Measurements from ENCODE around the gene MRPL33. TPM values are rescaled to one million over a fixed set of nuclear protein-coding genes. Genes with fewer than 3 reads are reported as not detected.

MRPL33 gene
- total and polyA plus RNA-seq, 4 donors: 83.6 to 178 (median 98.3) TPM

DNA sequence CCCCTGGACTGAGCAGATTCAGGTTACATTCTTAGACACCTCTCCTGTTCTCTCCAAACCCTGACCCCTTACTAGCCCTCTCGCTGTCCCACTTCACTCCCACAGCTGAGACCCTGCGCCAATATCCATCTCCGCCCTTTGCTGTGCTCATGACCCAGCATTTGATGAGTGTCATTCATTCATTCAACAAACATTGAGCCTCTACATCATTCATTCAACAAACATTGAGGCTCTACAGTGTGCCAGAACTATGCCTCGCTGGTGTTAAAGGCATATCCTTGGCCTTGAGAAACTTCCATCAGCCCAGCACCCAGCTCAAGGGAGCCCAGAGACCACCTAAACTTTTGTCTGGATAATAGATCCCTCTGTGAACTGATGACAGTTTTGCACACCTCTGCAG lies 41.9 kb upstream of the MRPL33 start:
- Histone ChIP-seq H3K4me3 (ENCODE audit: low read depth, low read length) (no peak overlapping the region), H3K9me3 (ENCODE audit: control insufficient read depth, insufficient read depth, low read length) (no peaks in the 10 kb centered on the region), H3K36me3 (ENCODE audit: control insufficient read depth, insufficient read depth, low read length) (no peaks in the 10 kb centered on the region), H3K27ac (ENCODE audit: low read depth, low read length) (no peak overlapping the region), H3K27me3 (ENCODE audit: control insufficient read depth, insufficient read depth, low read length) (no peaks in the 10 kb centered on the region), H3K4me1 (ENCODE audit: control insufficient read depth, insufficient read depth, low read length) (no peaks in the 10 kb centered on the region)
- DNase-seq (ENCODE audit: low read depth in 4 of 6, low spot score in 6 of 6): no peak
- 98% methylated on average over 4 of the region's 4 CpGs for WGBS (ENCODE audit: insufficient coverage)

DNA sequence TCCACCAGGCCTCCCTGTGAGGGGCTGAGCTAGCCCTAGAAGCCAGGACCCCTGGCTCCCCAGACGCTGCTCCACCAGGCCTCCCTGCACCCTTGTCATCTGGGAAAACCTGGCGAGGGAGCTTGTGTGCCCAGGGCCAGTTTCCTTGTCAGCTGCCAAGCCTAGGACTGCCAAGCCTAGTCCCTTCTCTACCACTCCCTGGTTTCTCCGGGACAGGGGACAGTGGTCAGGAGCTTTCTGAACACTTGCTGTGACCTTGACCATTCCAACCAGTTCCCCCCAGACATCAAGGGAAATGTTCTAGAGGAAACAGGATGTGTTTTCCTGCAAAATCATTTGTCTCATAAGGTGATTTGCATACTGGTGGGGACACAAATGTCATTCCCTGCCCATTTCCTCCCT lies 41.3 kb upstream of the MRPL33 start:
- Histone ChIP-seq H3K27ac (ENCODE audit: low read depth, low read length) (no peak overlapping the region), H3K36me3 (ENCODE audit: control insufficient read depth, insufficient read depth, low read length) (no peaks in the 10 kb centered on the region), H3K27me3 (ENCODE audit: control insufficient read depth, insufficient read depth, low read length) (no peaks in the 10 kb centered on the region), H3K4me3 (ENCODE audit: low read depth, low read length) (no peak overlapping the region), H3K9me3 (ENCODE audit: control insufficient read depth, insufficient read depth, low read length) (no peaks in the 10 kb centered on the region), H3K4me1 (ENCODE audit: control insufficient read depth, insufficient read depth, low read length) (peaks cover 3% of the 10 kb centered on the region)
- DNase-seq (ENCODE audit: low read depth in 4 of 6, low spot score in 6 of 6): no peak
- 68% methylated on average over 2 of the region's 3 CpGs for WGBS (ENCODE audit: insufficient coverage)

DNA sequence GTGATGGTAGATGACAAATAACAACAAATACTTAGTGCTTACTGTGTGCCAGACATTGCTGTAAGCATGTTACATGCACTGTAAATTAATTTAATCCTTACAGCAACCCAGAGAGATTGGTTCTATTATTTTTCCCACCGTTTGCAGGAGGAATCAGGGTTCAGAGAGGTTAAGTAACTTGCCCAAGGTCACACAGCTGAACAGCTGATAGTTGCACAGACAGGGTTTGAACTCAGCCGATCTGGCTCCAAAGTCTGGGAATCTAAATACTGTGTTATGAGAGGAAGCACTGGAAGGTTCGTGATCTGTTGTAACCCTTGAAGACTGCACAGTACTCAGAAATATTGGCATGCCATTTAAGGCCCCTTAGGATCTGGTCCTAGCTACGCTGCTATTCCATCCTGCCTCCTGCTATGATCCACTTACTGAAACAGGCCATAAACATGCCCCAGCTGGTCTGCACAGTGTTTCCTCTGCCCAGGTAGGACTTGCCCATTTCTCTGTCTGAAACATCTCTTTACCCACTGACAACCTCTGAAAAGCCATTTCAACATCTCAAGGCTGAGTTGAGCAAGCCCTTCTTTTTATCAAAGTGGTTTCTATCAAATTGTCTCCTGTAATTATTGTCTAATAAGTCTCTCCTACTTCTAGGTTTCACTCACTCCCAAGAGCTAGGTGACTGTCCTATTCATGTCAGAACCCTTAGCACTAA lies 40.4 kb upstream of the MRPL33 start:
- H3K9me3 ChIP-seq (ENCODE audit: control insufficient read depth, insufficient read depth, low read length): no peaks in the 10 kb centered on the region
- no peaks in the 10 kb centered on the region for H3K36me3 ChIP-seq (ENCODE audit: control insufficient read depth, insufficient read depth, low read length)
- H3K4me3 ChIP-seq (ENCODE audit: low read depth, low read length): no peak overlapping the region
- peaks cover 12% of the 10 kb centered on the region for H3K4me1 ChIP-seq (ENCODE audit: control insufficient read depth, insufficient read depth, low read length)
- no peak for DNase-seq (ENCODE audit: low read depth in 4 of 6, low spot score in 6 of 6)
- WGBS (ENCODE audit: insufficient coverage): 75% methylated on average over 4 of the region's 4 CpGs
- no peak overlapping the region for H3K27ac ChIP-seq (ENCODE audit: low read depth, low read length)
- no peaks in the 10 kb centered on the region for H3K27me3 ChIP-seq (ENCODE audit: control insufficient read depth, insufficient read depth, low read length)

DNA sequence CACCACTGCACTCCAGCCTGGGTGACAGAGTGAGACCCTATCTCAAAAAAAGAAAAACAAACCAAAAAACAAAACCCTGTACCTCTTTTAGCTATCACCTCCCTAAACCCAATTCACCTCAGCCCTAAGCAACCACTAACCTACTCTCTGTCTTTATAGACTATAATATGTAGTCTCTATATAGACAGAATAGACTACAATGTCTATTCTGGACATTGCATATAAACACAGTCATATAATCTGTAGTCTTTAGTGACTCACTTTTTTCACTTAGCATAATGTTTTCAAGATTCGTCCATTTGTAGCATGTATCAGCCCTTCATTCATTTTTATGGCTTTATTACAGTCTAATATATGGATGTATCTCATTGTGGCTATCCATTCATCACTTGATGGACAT lies 37.2 kb upstream of the MRPL33 start:
- no peak overlapping the region for H3K4me3 ChIP-seq (ENCODE audit: low read depth, low read length)
- no CpG with 5 or more reads among the region's 1 CpG for WGBS (ENCODE audit: insufficient coverage)
- no peak overlapping the region for H3K27ac ChIP-seq (ENCODE audit: low read depth, low read length)
- H3K4me1 ChIP-seq (ENCODE audit: control insufficient read depth, insufficient read depth, low read length): peaks cover 13% of the 10 kb centered on the region
- DNase-seq (ENCODE audit: low read depth in 4 of 6, low spot score in 6 of 6): no peak
- H3K27me3 ChIP-seq (ENCODE audit: control insufficient read depth, insufficient read depth, low read length): no peaks in the 10 kb centered on the region
- H3K36me3 ChIP-seq (ENCODE audit: control insufficient read depth, insufficient read depth, low read length): no peaks in the 10 kb centered on the region
- no peaks in the 10 kb centered on the region for H3K9me3 ChIP-seq (ENCODE audit: control insufficient read depth, insufficient read depth, low read length)

DNA sequence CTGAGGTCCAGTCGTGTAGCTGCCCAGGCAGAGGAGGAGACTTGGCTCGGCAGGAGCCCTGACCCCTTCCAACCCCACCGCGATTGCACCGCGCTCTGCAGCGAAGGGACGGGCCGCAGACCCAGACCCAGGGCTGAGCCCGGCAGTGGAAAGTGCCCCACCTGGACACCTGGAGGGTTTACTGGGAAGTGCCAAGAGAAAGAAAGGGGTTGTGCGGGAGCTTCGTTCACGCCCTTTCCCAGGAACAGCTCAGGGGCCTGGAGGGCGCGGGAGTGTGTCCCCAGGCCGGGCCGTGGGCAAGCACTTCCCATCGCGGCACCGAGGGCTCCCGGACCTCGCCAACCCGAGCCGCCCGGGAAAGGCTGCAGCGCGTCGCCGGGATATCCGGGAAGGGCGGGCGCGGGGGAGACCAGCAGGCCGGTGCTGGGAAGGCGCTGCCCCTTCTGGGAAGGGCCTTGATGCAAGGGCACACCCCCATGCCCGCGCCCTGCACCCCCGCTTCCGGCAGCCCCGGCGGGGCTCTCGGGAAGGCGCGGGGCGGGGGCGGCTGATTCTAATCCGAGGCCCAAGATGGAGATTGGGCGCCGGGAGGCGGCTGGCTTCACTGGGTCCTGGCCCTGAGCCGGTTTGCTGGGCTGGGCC lies 36.1 kb upstream of the MRPL33 start:
- H3K9me3 ChIP-seq (ENCODE audit: control insufficient read depth, insufficient read depth, low read length): peaks cover under 1% of the 10 kb centered on the region
- no peaks in the 10 kb centered on the region for H3K36me3 ChIP-seq (ENCODE audit: control insufficient read depth, insufficient read depth, low read length)
- no peaks in the 10 kb centered on the region for H3K27me3 ChIP-seq (ENCODE audit: control insufficient read depth, insufficient read depth, low read length)
- peak in 4 of 6 donors; percentile 18 to 81 (median 36) for DNase-seq (ENCODE audit: low read depth in 4 of 6, low spot score in 6 of 6)
- H3K27ac ChIP-seq (ENCODE audit: low read depth, low read length): peak overlapping the region; percentile 40
- WGBS (ENCODE audit: insufficient coverage): 3% methylated on average over 50 of the region's 51 CpGs
- H3K4me1 ChIP-seq (ENCODE audit: control insufficient read depth, insufficient read depth, low read length): peaks cover 13% of the 10 kb centered on the region
- peak overlapping the region; percentile 45 for H3K4me3 ChIP-seq (ENCODE audit: low read depth, low read length)

DNA sequence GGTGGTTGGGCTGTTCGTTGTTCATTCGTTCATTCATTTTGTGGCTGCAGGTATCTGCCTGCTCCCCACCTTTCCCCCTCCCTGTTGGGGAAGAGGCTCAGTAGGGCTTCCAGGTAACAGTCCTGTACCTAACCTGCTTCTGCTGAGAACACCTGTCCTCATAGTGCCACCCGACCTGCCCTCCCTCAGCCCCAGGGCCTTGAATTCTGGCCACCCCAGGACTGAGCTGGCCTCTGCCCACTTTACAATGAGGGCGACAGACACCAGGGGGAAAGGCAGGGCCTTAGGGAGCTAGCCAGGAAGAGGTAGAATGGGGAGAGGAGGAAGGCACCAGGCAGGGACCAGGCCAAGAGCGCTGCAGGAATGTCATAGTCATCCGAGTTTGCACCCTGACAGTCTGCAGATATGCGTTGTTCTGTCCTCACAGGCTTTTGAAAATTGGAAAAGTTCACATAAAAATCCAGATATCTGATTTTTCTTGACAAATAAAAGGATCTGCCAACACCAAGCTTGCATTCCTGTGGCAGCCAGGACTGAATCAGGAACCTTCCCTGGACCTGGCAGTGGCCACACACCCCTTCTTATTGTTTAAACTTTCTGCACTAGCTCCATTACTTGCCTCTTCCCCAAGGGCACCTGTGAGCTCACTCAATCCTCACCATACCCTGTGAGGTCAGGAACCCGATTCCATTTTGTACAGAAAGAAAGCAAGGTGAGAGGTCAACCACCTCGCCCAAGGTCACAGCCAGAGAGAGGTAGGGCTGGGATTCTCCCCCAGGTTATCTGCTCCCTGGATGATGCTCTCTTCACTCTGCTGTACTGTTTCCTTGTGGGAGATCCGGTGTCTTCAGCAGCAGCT lies 35.3 kb upstream of the MRPL33 start:
- WGBS (ENCODE audit: insufficient coverage): 100% methylated on average over 7 of the region's 10 CpGs
- peaks cover 13% of the 10 kb centered on the region for H3K4me1 ChIP-seq (ENCODE audit: control insufficient read depth, insufficient read depth, low read length)
- H3K4me3 ChIP-seq (ENCODE audit: low read depth, low read length): peak overlapping the region; percentile 45
- H3K27ac ChIP-seq (ENCODE audit: low read depth, low read length): no peak overlapping the region
- no peaks in the 10 kb centered on the region for H3K36me3 ChIP-seq (ENCODE audit: control insufficient read depth, insufficient read depth, low read length)
- no peaks in the 10 kb centered on the region for H3K27me3 ChIP-seq (ENCODE audit: control insufficient read depth, insufficient read depth, low read length)
- DNase-seq (ENCODE audit: low read depth in 4 of 6, low spot score in 6 of 6): no peak
- H3K9me3 ChIP-seq (ENCODE audit: control insufficient read depth, insufficient read depth, low read length): peaks cover 2% of the 10 kb centered on the region

DNA sequence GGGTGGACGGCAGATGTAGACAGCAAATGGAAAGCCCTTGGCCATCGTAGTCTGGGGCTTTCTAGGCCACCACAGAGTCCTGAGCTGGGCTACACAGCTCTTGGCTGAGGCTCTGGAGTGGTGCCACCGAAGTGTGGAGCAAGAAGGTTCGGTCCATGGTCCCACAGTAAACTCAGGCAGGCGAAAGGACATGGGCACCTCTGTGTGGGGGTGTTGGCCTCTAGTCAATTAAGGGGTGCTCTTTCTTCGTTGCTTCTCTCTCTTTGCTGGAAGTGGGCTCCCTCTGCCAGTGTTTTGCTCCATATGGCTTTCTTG lies 34.7 kb upstream of the MRPL33 start:
- WGBS (ENCODE audit: insufficient coverage): 100% methylated on average over 5 of the region's 6 CpGs
- no peak overlapping the region for H3K27ac ChIP-seq (ENCODE audit: low read depth, low read length)

DNA sequence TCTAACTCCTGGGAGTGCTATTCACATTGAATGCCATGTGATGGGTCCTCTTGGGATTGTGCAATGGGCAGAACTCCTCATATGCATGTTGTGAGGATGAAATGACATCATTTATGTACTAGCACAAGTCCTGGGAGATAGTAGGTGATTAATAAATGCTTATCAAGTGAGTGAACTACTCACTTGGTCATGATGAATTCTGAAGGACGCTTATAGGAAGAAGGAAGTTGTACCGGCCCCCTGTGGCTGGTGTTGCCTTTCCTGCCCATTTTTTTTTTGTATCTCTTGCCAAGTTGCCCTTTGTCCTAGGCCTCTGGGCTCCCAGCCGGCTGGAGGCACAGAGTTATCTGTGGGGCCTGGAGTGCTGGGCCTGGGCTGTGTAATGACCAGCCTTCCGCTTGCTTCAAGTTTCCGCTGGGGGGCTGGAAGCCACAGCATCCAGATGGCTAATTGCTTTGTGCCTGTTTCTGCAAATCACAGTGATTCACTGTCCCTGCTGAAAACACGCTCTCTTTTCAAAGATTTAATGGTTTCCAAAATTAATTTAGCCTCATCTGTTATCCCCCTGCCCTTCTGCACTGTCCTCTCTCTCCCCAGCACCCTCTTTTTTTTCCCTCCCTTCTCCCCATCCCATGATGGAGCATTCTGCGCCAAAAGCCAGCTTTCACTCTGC lies 33.7 kb upstream of the MRPL33 start:
- H3K36me3 ChIP-seq (ENCODE audit: control insufficient read depth, insufficient read depth, low read length): no peaks in the 10 kb centered on the region
- 50% methylated on average over 6 of the region's 7 CpGs for WGBS (ENCODE audit: insufficient coverage)
- no peak overlapping the region for H3K4me3 ChIP-seq (ENCODE audit: low read depth, low read length)
- peaks cover 2% of the 10 kb centered on the region for H3K9me3 ChIP-seq (ENCODE audit: control insufficient read depth, insufficient read depth, low read length)
- H3K27ac ChIP-seq (ENCODE audit: low read depth, low read length): no peak overlapping the region
- DNase-seq (ENCODE audit: low read depth in 4 of 6, low spot score in 6 of 6): peak in 1 of 6 donors; percentile 64
- no peaks in the 10 kb centered on the region for H3K27me3 ChIP-seq (ENCODE audit: control insufficient read depth, insufficient read depth, low read length)
- H3K4me1 ChIP-seq (ENCODE audit: control insufficient read depth, insufficient read depth, low read length): peaks cover 13% of the 10 kb centered on the region

More for the DNA sequence above, 34.7 kb upstream of the MRPL33 start:
- Histone ChIP-seq H3K4me1 (ENCODE audit: control insufficient read depth, insufficient read depth, low read length) (peaks cover 13% of the 10 kb centered on the region), H3K36me3 (ENCODE audit: control insufficient read depth, insufficient read depth, low read length) (no peaks in the 10 kb centered on the region), H3K27me3 (ENCODE audit: control insufficient read depth, insufficient read depth, low read length) (no peaks in the 10 kb centered on the region), H3K4me3 (ENCODE audit: low read depth, low read length) (no peak overlapping the region), H3K9me3 (ENCODE audit: control insufficient read depth, insufficient read depth, low read length) (peaks cover 2% of the 10 kb centered on the region)
- no peak for DNase-seq (ENCODE audit: low read depth in 4 of 6, low spot score in 6 of 6)

DNA sequence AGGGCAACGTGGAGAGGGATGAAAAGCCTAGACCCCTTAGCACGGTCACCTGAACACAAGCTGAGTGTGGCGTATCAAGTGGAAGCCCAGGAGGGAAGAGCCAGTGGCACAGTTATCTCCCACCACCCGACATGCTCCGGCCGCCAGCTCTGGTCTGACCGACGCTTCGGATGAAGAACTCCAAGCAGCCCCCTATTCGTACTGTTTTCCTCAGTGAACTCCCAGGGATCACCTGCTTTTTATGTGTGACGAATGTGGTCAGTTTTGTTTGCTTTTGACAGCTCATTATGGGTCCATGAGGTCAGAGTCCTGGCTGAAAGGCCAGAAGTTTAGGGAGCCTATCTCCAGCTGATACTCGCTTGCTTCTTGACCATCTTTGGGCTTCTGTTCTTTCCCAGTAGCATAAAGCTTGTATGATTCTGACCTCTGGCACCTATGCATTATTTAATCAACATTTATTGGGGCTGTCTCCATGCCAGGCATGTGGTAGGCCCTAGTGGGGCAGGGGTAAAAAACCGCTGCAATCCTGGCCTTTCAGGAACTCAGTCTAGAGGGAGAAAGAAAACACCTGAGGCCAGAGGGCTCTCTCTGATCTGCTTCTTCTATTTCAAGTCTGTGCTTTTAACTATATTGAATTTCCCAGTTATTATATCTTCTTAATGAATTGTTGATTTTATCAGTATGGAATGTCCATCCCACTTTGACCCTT lies 33.0 kb upstream of the MRPL33 start:
- H3K27me3 ChIP-seq (ENCODE audit: control insufficient read depth, insufficient read depth, low read length): no peaks in the 10 kb centered on the region
- H3K4me3 ChIP-seq (ENCODE audit: low read depth, low read length): no peak overlapping the region
- H3K36me3 ChIP-seq (ENCODE audit: control insufficient read depth, insufficient read depth, low read length): no peaks in the 10 kb centered on the region
- H3K9me3 ChIP-seq (ENCODE audit: control insufficient read depth, insufficient read depth, low read length): peaks cover 2% of the 10 kb centered on the region
- no peak overlapping the region for H3K27ac ChIP-seq (ENCODE audit: low read depth, low read length)
- WGBS (ENCODE audit: insufficient coverage): 83% methylated on average over 13 of the region's 13 CpGs
- H3K4me1 ChIP-seq (ENCODE audit: control insufficient read depth, insufficient read depth, low read length): peaks cover 13% of the 10 kb centered on the region
- no peak for DNase-seq (ENCODE audit: low read depth in 4 of 6, low spot score in 6 of 6)

All from spinal cord (tissue), 10 donors.